Neutrophil (primary cell): Measurements from ENCODE around the gene SSH2.
"Not testable (repeated sequence)": the region's sequence is repeated elsewhere in the genome, so short reads cannot be mapped to it uniquely, and the experiment has no call there.

ENCODE experiments used
- H3K27ac ChIP-seq: fragments of 200-600 bp; sonication (generic); 2 replicates; pipeline ENCODE4 v1.5.1; 2016; ENCODE audit warnings: mild to moderate bottlenecking, moderate library complexity
- H3K27me3 ChIP-seq: fragments of 200-600 bp; sonication (generic); 2 replicates; pipeline ENCODE4 v1.6.0; 2016; ENCODE audit warnings: mild to moderate bottlenecking
- H3K36me3 ChIP-seq: fragments of 200-600 bp; sonication (generic); 2 replicates; pipeline ENCODE4 v1.5.1; 2017
- H3K4me1 ChIP-seq, 2 experiments: fragments of 200-600 bp in 1 of 2; sonication (generic) in 1 of 2; 1 replicate in 1 of 2; 2 replicates in 1 of 2; pipeline versions ENCODE4 v1.5.1 to v1.6.1; 2013 to 2016; ENCODE audit warnings: low read depth in 1 of 2, low read length in 1 of 2, mild to moderate bottlenecking in 1 of 2, moderate library complexity in 1 of 2; ENCODE audit not compliant: control insufficient read depth in 1 of 2, insufficient read depth in 1 of 2
- H3K4me3 ChIP-seq, 2 experiments: fragments of 200-600 bp in 1 of 2; sonication (generic) in 1 of 2; 1 replicate in 1 of 2; 2 replicates in 1 of 2; pipeline ENCODE4 v1.5.1; 2013 to 2016; ENCODE audit warnings: low read depth in 1 of 2, low read length in 1 of 2, mild to moderate bottlenecking in 1 of 2, moderate library complexity in 1 of 2
- H3K9me3 ChIP-seq: fragments of 200-600 bp; sonication (generic); 2 replicates; pipeline ENCODE4 v1.5.1; 2016
- CTCF ChIP-seq: fragments of 200-600 bp; sonication (generic); IDR thresholded peaks from 2 replicates; pipeline ENCODE4 v1.5.1; 2016; ENCODE audit warnings: antibody characterized with exemption

The SSH2 gene

GRCh38 chr17:29682987-29683386 lies 247.0 kb downstream of the SSH2 start:
- Histone ChIP-seq H3K4me3 (peak overlapping the region in 1 of 2 experiments; percentile 50), H3K27ac (peak overlapping the region; percentile 80), H3K4me1 (peaks cover 33 to 36% of the 10 kb centered on the region in 2 experiments), H3K36me3 (peaks cover 75% of the 10 kb centered on the region), H3K9me3 (no peaks in the 10 kb centered on the region), H3K27me3 (no peaks in the 10 kb centered on the region)
- TF ChIP-seq CTCF: no peak

DNA sequence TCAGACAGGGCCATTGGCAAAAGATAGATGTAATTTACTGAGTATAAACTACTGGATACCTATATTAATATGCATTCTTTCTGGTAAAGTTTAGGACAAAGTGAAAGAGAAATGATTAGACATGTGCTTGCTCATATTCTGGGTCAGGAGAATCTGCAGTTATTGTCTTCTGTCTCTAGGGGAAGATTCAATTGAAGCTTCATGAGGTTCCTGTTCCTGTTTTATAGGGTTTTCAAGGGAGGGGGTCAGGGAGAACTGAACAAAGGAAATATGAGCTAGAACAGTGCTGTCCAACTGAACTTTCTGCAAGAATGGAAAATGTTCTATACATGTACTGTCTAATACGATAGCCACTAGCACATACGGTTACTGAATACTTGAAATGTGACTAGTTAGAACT lies 248.0 kb downstream of the SSH2 start:
- peak; percentile 78 for TF ChIP-seq CTCF
- Histone ChIP-seq H3K9me3 (no peaks in the 10 kb centered on the region), H3K27ac (peak overlapping the region; percentile 80), H3K4me3 (peak overlapping the region; percentile 26 to 50), H3K27me3 (no peaks in the 10 kb centered on the region), H3K36me3 (peaks cover 78% of the 10 kb centered on the region), H3K4me1 (peaks cover 33 to 36% of the 10 kb centered on the region in 2 experiments)

DNA sequence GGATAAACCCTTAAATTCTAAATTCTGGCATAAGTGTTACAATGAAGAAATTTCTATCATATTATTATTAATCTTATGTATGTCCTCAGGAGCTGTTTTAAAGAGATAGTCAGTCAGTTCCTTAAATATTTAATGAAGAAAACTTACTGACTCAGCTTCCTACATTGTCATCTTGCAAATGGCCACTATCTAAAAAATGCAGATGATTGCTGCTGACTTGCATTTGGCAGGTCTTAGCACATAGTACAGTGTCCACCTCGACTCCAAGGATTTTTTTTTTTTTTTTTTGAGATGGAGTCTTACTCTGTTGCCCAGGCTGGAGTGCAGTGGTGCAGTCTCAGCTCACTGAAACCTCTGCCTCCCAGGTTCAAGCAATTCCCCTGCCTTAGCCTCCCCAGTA lies 252.2 kb downstream of the SSH2 start:
- peaks cover 23 to 26% of the 10 kb centered on the region in 2 experiments for H3K4me1 ChIP-seq
- peaks cover 82% of the 10 kb centered on the region for H3K36me3 ChIP-seq
- no peaks in the 10 kb centered on the region for H3K27me3 ChIP-seq
- no peaks in the 10 kb centered on the region for H3K9me3 ChIP-seq
- H3K27ac ChIP-seq: peak overlapping the region; percentile 59
- no peak for TF ChIP-seq CTCF
- H3K4me3 ChIP-seq: no peak overlapping the region

- peak overlapping the region; percentile 59 for H3K27ac ChIP-seq
- peaks cover 84% of the 10 kb centered on the region for H3K36me3 ChIP-seq
- TF ChIP-seq CTCF: no peak
- no peaks in the 10 kb centered on the region for H3K27me3 ChIP-seq
- peaks cover 18 to 21% of the 10 kb centered on the region in 2 experiments for H3K4me1 ChIP-seq
- H3K9me3 ChIP-seq: no peaks in the 10 kb centered on the region
- H3K4me3 ChIP-seq: no peak overlapping the region
Observed at GRCh38 chr17:29677221-29677791, 252.7 kb downstream of the SSH2 start.

- not testable (repeated sequence) for H3K4me3 ChIP-seq, H3K27ac ChIP-seq, H3K9me3 ChIP-seq, H3K4me1 ChIP-seq, H3K27me3 ChIP-seq
- peaks cover 97% of the 10 kb centered on the region for H3K36me3 ChIP-seq
Observed at GRCh38 chr17:29675961-29676360, 254.1 kb downstream of the SSH2 start.

- peak overlapping the region; percentile 41 for H3K27ac ChIP-seq
- H3K27me3 ChIP-seq: no peaks in the 10 kb centered on the region
- H3K36me3 ChIP-seq: peaks cover 98% of the 10 kb centered on the region
- H3K4me3 ChIP-seq: no peak overlapping the region
- no peaks in the 10 kb centered on the region for H3K4me1 ChIP-seq
- TF ChIP-seq CTCF: no peak
- no peaks in the 10 kb centered on the region for H3K9me3 ChIP-seq
Observed at GRCh38 chr17:29674281-29674680, 255.7 kb downstream of the SSH2 start.
